AG08395 (cell line): ENCODE results near the gene SLC2A4RG.

Source experiments
- DNase-seq: peaks from one replicate; pipeline ENCODE4 v3.0.0; 2012; ENCODE audit warnings: mixed read lengths, low spot score

SLC2A4RG gene

DNA sequence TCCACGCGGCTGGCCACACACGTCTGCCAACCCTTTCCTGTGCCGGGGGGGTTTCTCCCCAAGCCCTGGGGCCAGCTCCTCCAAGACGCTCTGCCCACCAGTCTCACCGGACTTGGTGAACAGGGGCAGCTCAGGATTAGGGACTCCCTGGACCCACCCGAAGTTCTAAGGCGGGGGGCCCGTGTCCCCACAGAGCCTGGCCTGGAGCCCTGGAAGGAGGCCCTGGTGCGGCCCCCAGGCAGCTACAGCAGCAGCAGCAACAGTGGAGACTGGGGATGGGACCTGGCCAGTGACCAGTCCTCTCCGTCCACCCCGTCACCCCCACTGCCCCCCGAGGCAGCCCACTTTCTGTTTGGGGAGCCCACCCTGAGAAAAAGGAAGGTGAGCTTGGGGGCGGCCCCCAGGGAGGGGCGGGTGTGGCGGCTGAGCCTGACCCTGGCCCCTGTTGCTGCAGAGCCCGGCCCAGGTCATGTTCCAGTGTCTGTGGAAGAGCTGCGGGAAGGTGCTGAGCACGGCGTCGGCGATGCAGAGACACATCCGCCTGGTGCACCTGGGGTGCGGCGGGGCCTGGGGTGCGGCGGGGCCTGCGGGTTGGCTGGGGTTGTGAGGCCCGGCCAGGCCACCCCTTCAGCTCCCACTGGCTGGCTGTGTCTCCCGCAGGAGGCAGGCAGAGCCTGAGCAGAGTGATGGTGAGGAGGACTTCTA lies 2.3 kb downstream of the SLC2A4RG start:
- no peak for DNase-seq

GRCh38 chr20:63742381-63743024 lies 2.9 kb downstream of the SLC2A4RG start:
- no peak for DNase-seq

- no peak for DNase-seq
Measured at GRCh38 chr20:63743210-63743970, 3.8 kb downstream of the SLC2A4RG start.

- DNase-seq = no peak
Measured at GRCh38 chr20:63744158-63744557, 4.6 kb downstream of the SLC2A4RG start.

GRCh38 chr20:63744574-63745423 lies 5.2 kb downstream of the SLC2A4RG start:
- no peak for DNase-seq

DNA sequence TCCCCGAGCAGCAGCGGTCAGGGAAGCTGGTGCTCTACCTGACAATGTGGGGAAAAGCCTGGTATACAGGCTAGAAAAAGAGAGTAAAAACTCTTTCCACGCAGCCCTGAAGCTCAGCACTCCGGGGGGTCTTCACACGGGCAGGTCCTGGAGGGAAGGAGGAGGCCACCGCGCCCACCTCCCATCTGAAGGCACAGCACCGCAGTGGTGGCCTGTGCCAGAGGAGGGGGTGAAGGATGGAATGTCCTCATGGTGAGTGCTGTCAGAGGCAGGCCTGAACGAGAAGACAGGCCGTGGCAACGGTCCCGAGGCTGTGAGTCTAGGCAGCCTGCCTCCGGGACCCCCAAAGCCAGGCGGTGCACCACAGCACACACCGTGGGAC lies 5.8 kb downstream of the SLC2A4RG start:
- DNase-seq = no peak

- DNase-seq = no peak
Measured at GRCh38 chr20:63745961-63746731, 6.6 kb downstream of the SLC2A4RG start.

GRCh38 chr20:63746751-63747315 lies 7.3 kb downstream of the SLC2A4RG start:
- DNase-seq = no peak

- no peak for DNase-seq
Measured at GRCh38 chr20:63747622-63748069, 8.1 kb downstream of the SLC2A4RG start.

- DNase-seq = no peak
Measured at GRCh38 chr20:63748070-63748933, 8.7 kb downstream of the SLC2A4RG start.

DNA sequence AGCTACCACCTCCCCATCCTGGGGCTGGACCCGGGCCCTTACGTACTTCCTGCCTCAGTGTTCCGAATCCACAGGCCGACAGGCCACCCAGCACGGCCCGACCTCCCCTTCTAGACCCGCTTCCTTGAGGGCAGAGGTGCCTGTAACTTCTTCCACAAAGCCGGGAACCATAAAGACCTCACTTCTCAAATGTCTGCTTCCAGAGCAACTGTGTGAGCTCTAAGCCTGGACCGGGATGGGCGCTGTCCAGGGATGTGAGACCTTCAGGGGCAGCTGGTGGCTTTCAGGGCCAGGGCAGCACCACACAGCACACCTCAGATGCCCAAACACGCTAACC lies 9.3 kb downstream of the SLC2A4RG start:
- no peak for DNase-seq

- no peak for DNase-seq
Measured at GRCh38 chr20:63749597-63750508, 10.3 kb downstream of the SLC2A4RG start.

GRCh38 chr20:63750807-63751470 lies 11.4 kb downstream of the SLC2A4RG start:
- DNase-seq = no peak

GRCh38 chr20:63751471-63752271 lies 12.1 kb downstream of the SLC2A4RG start:
- DNase-seq = no peak

GRCh38 chr20:63752411-63753101 lies 13.0 kb downstream of the SLC2A4RG start:
- no peak for DNase-seq

- DNase-seq = no peak
Measured at GRCh38 chr20:63753381-63753780, 13.8 kb downstream of the SLC2A4RG start.

GRCh38 chr20:63754008-63754407 lies 14.4 kb downstream of the SLC2A4RG start:
- DNase-seq = no peak
